HG03378 (cell line): ENCODE results near the gene UBA3.

Source experiments
- ATAC-seq: cut with Tn5 transposase; IDR thresholded peaks from one replicate; pipeline ENCODE4 v1.9.1; 2021; ENCODE audit warnings: mild to moderate bottlenecking, moderate library complexity; ENCODE audit not compliant: unreplicated experiment

Gene UBA3

DNA sequence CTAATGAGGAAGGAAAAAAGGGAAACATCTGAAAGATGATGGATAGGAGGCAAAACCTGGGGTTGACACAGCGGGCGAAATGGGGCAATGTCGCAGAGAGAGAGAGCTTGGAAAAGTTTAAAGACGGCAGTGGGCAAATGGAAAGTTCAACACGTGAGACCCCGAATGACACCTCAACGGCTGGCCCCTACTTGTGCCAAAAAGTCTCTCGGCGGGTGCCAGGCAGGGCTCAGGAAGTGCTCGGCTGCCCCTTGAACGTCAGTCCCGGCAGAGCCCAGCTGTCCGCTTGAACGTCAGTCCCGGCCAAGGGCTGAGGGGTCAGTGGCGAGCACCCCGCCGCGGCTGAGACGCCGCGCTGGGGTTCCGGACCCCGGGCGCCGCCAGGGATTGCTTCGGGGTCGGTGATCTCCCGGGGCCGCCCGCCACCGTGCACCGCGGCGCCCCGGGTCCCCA lies 67.3 kb downstream of the UBA3 start:
- ATAC-seq = peak; percentile 37

DNA sequence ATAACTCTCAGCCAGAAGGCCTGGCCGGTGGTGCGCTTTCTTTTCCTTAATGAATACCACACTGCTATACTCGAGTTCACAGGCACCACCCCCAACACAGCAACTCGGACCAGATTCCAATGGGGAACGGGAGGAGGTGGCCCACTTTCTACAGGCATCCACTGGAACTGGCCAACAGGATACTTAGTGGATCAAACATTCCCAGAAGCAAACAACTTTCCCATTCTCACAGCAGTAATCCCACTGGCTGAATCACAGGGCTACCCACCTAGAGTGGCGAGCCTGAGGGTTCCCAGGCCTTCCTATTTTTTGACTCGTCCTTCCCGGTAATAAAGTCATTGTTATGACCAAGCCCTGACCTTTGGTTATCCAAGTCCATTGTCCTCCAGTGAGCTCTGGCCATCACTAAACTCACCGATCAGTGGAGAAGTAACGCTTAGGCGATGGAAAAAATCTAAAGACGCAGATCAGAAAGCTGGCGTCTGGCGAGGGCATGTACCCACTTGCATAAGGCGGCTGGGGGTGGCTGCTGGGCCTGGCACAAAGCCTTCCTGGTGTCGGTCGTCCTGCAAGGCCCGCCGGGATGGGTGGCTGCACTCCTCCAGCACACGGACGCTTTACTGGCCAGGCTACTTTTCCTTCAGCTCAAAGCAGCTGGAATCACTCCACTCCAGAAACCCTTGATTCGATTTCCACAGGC lies 67.9 kb downstream of the UBA3 start:
- ATAC-seq = no peak

DNA sequence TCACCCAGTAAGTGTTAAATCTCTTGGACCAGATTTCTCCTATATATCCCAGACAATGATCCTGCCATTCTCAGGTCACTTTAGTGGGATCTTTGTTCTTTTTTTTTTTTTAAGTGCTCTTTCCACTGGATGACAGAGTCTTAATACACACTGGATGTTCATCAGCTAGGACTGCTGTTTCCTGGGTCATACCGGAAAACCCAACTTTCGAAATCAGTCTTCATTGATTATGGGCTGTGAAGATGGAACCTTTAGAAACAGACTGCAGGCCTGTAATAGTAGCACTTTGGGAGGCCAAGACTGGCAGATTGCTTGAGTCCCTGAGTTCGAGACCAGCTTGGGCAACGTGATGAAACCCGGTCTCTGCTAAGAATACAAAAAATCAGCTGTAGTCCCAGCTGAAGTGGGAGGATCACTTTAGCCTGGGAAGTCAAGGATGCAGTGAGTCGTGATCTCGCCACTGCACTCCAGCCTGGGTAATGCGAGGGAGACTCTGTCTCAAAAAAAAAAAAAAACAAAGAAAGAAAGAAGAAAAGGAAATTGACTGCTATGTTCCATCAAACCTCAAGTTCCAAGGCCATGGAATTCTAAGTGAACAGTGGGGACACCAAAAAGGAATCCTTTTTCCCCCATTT lies 69.0 kb downstream of the UBA3 start:
- no peak for ATAC-seq

DNA sequence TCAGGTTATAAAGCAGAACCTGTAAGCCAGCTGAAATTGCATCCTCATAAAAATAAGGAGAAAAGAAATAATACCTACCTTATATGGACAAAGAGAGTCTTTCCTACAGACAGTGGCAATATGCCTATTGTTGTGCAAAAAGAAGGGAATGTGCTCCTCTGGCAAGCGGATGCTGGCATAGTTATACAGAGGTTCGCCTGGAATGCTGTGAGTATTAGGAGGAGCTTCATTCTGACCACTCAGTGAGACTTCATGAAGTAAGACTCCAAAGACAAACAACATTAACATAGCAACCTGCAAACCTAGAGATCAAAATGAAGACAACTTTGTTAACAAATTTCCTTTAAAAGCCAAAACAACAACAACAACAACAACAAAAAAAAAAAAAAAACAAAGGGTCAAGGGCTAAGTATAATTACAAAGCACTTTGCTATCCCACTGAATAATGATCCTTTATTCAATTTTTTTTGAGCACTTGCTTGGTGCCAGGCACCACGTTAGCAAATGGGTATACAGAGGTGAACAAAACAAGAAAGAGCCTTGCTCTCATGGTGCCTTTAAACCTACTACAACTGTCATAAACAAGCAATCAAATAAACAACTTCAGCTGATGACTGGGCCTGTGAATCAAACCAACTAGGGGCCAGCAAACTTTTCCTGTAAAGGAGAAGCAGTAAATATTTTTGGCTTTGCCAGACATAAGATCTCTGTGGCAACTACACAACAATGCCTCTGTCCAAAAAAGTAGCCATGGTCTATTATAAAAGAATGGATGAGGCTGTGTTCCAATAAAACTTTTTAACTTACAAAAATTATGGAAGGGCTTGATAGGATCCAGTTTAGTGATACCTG lies 70.4 kb downstream of the UBA3 start:
- no peak for ATAC-seq

DNA sequence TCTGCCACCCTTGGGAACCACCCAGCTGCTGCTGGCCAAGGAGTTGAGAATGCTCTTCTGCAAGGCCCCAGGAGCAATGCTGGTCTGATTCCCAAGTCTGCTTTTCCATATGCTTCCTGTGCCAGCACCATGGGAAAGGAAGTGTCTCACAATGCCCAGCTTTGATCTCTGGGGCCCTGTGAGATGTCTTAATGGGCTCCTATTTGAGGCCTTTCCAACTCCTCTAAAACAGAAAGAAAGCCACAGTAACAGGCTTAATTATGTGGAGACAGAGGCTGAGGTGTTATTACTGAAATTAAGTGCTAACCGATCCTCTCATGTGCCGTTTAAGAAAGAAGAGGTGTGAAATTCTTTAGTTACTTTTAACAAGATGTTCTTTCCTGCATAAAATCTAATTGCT lies 71.2 kb downstream of the UBA3 start:
- ATAC-seq = no peak

DNA sequence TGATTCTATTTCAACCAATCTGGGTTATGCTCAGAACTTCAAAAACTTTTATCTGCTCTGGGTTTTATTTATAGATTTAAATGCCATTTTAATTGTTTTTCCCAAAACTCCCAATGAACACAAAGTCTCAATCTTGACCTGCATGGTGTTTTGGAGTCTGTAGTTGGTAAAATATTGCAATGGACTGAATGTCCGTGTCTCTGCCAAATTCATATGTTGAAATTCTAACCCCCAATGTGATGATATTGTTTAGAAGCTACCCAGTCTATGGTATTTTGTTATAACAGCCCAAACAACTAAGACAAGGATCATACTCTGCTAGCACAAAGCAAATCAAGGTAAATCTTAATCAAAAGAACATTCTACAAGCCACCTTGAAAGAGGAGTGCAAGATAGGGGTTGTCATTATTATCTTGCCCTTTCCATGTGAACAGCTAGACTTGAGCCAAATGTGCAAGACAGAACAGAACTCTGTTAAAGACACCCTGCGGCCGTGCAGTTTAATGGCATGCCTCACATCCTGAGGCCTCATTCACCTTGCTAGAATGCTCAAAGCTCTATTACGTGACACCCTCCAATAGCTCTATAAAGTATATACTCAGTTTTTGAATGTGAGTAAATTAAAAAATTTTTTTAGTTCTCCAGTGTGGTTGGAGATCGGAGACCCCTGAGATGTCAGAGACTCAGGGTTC lies 74.2 kb downstream of the UBA3 start:
- ATAC-seq = no peak

DNA sequence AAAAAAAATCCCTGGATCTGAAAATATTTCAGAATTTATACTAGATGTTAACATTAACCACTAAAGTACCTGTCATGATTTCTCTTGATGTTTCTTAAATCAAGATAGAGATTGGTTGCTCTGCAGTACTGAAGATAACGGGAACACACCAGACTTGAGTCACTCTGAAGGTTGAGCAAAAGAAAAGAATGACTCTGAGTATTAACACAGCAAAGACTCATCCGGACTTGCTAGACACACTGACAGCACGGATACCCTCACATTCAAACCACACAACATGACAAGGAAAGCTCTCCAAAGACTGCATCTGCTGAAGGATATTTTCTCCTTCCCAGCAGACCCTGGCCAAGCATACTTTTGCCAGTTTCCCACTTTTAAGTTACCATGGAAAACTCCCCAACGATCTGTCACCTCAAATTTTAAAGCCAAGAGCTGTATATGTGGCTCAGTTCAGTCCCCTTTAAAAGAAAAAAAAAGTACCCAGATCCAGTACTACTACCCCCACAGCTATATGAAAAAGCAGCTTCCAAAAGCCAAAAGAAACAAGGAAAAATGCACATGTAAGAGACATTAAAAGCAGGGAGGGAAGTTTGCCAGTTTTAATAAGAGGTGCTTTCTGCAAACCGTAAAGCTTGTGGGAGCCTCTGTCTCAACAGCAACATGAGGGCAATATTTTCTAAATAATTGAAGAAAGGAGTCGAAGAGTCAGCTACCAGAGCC lies 74.9 kb downstream of the UBA3 start:
- no peak for ATAC-seq
